Loucy (cell line): ENCODE data around the gene EFCC1.
A peak's percentile ranks its signal among the peaks of the same experiment; 100 is the strongest.

Experiments used
- H2AFZ ChIP-seq: fragments of 200-600 bp; sonication (generic); 2 replicates; pipeline ENCODE4 v1.6.0; 2016; ENCODE audit warnings: antibody characterized with exemption, mild to moderate bottlenecking, low read length, moderate library complexity
- H3F3A ChIP-seq: fragments of 200-600 bp; 2 replicates; pipeline ENCODE4 v1.6.0; 2016; ENCODE audit warnings: antibody characterized with exemption, low read depth, mild to moderate bottlenecking
- H3K27me3 ChIP-seq: fragments of 200-600 bp; sonication (generic); 2 replicates; pipeline ENCODE4 v1.6.1; 2014; ENCODE audit warnings: low read length, mild to moderate bottlenecking; ENCODE audit not compliant: insufficient read depth, poor library complexity, severe bottlenecking
- H3K36me3 ChIP-seq: fragments of 200-600 bp; sonication (generic); 2 replicates; pipeline ENCODE4 v1.6.1; 2016; ENCODE audit warnings: low read length; ENCODE audit not compliant: insufficient read depth
- H3K4me1 ChIP-seq: fragments of 200-600 bp; sonication (generic); 2 replicates; pipeline ENCODE4 v1.5.1; 2014; ENCODE audit warnings: low read length, mild to moderate bottlenecking; ENCODE audit not compliant: insufficient read depth, poor library complexity, severe bottlenecking
- H3K4me2 ChIP-seq: fragments of 200-600 bp; sonication (generic); 2 replicates; pipeline ENCODE4 v1.6.0; 2014; ENCODE audit warnings: antibody characterized with exemption, low read length, low read depth, mild to moderate bottlenecking; ENCODE audit not compliant: poor library complexity, severe bottlenecking
- H3K4me3 ChIP-seq: fragments of 200-600 bp; sonication (generic); 2 replicates; pipeline ENCODE4 v1.5.1; 2014; ENCODE audit warnings: low read length, mild to moderate bottlenecking, mixed read lengths; ENCODE audit not compliant: poor library complexity, severe bottlenecking
- H3K79me2 ChIP-seq: fragments of 200-600 bp; sonication (generic); 2 replicates; pipeline ENCODE4 v1.6.1; 2014; ENCODE audit warnings: low read length; ENCODE audit not compliant: insufficient read depth
- H3K9ac ChIP-seq: fragments of 200-600 bp; sonication (generic); 2 replicates; pipeline ENCODE4 v1.6.0; 2014; ENCODE audit warnings: mild to moderate bottlenecking, low read depth, low read length, moderate library complexity; ENCODE audit not compliant: poor library complexity, severe bottlenecking
- H3K9me2 ChIP-seq: fragments of 200-600 bp; sonication (generic); replicated peaks from 2 replicates; pipeline ENCODE4 v1.6.1; 2016; ENCODE audit warnings: low read depth, low read length, mixed read lengths
- H3K9me3 ChIP-seq: fragments of 200-600 bp; sonication (generic); 2 replicates; pipeline ENCODE4 v1.6.1; 2014; ENCODE audit warnings: mild to moderate bottlenecking, antibody characterized with exemption, low read length, low read depth; ENCODE audit not compliant: insufficient read depth
- H4K20me1 ChIP-seq: fragments of 200-600 bp; sonication (generic); 2 replicates; pipeline ENCODE4 v1.6.0; 2014; ENCODE audit warnings: antibody characterized with exemption, low read length, mild to moderate bottlenecking; ENCODE audit not compliant: insufficient read depth, poor library complexity, severe bottlenecking
- EZH2phosphoT487 ChIP-seq: fragments of 200-600 bp; IDR thresholded peaks from 2 replicates; pipeline ENCODE4 v1.6.1; 2018; ENCODE audit warnings: antibody characterized with exemption, mild to moderate bottlenecking, moderate library complexity, borderline replicate concordance
- TF ChIP-seq, protein P1 (sequence below): fragments of 200-600 bp; sonication (generic); conservative IDR thresholded peaks from 2 replicates; pipeline ENCODE4 v1.5.1; 2014; ENCODE audit warnings: mild to moderate bottlenecking, antibody characterized with exemption, low read length

Gene EFCC1

DNA sequence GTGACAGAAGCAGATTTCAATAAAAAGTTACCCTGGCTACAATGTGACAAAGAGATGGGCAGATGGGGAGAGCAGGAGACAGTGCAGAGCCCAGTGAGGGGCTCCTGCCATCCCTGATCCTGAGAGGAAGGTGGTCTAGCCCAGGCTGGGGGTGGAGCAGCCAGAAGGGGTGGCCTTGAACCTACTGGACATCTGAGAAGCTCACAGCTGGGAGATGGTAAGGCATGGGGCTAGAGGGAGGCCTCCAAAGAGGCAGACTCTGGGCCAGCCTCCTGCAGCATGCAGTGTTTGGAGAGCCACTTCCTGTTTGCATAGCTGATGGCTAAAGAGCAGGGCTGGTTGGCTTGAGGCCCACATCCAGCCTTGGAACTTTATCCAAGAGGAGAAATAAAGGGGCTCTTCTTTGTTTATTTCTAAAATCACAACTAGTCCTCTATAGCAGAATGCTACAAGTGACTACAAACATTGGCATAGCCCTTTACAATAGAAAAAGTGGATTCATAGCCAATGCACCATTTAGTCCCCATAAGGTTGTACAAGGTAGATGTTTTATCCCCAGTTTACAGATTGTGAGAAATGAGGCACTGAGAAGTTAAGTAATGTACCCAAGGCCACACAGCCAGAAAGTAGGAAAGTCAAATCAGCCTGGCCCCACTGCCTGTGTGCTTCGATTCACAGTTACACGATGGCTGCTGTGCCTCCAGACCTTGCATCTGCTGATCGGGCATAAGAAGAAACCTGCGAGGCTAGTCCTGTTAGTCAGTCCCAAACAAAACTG, 4.6 kb downstream of the EFCC1 start:
- Histone ChIP-seq H3K9ac (peak overlapping the region; percentile 65), H3K4me2 (no peak overlapping the region), H3K36me3 (no peaks in the 10 kb centered on the region), H3K79me2 (no peaks in the 10 kb centered on the region), H3K27me3 (no peaks in the 10 kb centered on the region), H2AFZ (peak overlapping the region; percentile 71), H3F3A (no peaks in the 10 kb centered on the region), H3K9me2 (no peaks in the 10 kb centered on the region), H3K4me3 (no peak overlapping the region), H3K9me3 (no peaks in the 10 kb centered on the region), H3K4me1 (peaks cover 38% of the 10 kb centered on the region), H4K20me1 (no peaks in the 10 kb centered on the region)
- TF ChIP-seq EZH2phosphoT487: no peak
- TF ChIP-seq, protein P1, sequence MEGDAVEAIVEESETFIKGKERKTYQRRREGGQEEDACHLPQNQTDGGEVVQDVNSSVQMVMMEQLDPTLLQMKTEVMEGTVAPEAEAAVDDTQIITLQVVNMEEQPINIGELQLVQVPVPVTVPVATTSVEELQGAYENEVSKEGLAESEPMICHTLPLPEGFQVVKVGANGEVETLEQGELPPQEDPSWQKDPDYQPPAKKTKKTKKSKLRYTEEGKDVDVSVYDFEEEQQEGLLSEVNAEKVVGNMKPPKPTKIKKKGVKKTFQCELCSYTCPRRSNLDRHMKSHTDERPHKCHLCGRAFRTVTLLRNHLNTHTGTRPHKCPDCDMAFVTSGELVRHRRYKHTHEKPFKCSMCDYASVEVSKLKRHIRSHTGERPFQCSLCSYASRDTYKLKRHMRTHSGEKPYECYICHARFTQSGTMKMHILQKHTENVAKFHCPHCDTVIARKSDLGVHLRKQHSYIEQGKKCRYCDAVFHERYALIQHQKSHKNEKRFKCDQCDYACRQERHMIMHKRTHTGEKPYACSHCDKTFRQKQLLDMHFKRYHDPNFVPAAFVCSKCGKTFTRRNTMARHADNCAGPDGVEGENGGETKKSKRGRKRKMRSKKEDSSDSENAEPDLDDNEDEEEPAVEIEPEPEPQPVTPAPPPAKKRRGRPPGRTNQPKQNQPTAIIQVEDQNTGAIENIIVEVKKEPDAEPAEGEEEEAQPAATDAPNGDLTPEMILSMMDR: no peak

DNA sequence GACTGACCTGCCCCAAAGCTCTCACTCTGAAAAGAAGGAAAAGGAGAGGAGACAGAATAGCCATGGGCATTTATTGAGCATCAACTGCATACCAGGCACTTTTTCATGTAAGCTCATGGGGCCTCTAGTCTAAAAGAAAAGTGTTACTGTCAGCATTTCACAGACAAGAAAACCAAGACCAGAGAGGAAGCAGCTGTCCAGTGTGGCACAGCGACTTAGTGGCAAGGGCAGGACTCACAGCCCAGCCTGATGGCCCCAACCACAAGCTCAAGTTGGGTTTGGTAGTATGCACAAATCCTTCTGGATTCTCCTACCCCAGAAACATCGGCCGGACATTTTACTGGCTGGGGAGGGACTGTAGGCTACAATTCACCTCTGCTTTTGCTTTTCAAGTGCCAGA, 5.8 kb downstream of the EFCC1 start:
- Histone ChIP-seq H4K20me1 (no peaks in the 10 kb centered on the region), H3K4me1 (peaks cover 38% of the 10 kb centered on the region), H3K36me3 (no peaks in the 10 kb centered on the region), H3K4me2 (peak overlapping the region; percentile 42), H3K27me3 (no peaks in the 10 kb centered on the region), H3K79me2 (no peaks in the 10 kb centered on the region), H2AFZ (no peak overlapping the region), H3K9me3 (no peaks in the 10 kb centered on the region), H3K9ac (no peak overlapping the region), H3K4me3 (no peak overlapping the region), H3F3A (no peaks in the 10 kb centered on the region), H3K9me2 (no peaks in the 10 kb centered on the region)
- TF ChIP-seq, protein P1: no peak
- no peak for TF ChIP-seq EZH2phosphoT487

DNA sequence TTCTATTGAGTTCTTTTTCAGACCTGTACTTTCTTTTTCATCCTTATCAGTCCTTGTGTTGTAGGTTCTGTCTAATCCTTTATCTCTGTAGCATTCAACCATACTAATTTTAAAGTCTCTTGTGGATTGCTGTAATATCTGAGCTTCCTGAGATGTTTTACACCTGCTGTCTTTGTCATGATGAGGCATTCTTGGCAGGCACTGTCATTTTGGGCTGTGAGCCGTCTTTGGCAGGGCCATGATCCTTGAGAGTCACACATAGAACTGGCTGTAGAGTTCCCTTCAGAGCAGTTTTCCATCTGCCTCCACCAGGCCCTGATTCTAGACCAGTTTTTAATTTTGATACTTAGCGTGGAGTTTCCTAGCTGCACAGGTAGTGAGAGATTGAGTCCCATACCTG, 6.7 kb downstream of the EFCC1 start:
- H3K9me3 ChIP-seq: no peaks in the 10 kb centered on the region
- no peaks in the 10 kb centered on the region for H3K9me2 ChIP-seq
- H3K4me3 ChIP-seq: no peak overlapping the region
- H3K79me2 ChIP-seq: no peaks in the 10 kb centered on the region
- TF ChIP-seq, protein P1: no peak
- TF ChIP-seq EZH2phosphoT487: no peak
- H3K27me3 ChIP-seq: no peaks in the 10 kb centered on the region
- H3K36me3 ChIP-seq: no peaks in the 10 kb centered on the region
- H3K4me2 ChIP-seq: no peak overlapping the region
- no peak overlapping the region for H2AFZ ChIP-seq
- no peak overlapping the region for H3K9ac ChIP-seq
- H3F3A ChIP-seq: no peaks in the 10 kb centered on the region
- H4K20me1 ChIP-seq: no peaks in the 10 kb centered on the region
- H3K4me1 ChIP-seq: peaks cover 35% of the 10 kb centered on the region
